HepG2 (cell line): Measurements from ENCODE around the gene CUL9. TPM values are rescaled to one million over a fixed set of nuclear protein-coding genes. Genes with fewer than 3 reads are reported as not detected.

Experiments used
- AHR ChIP-seq: IDR thresholded peaks from 2 replicates; pipeline ENCODE4 v1.6.1; 2018; ENCODE audit warnings: missing genetic modification reagents, missing compliant biosample characterization
- ATF7-NPFF ChIP-seq: sonication (generic); formaldehyde crosslinking; IDR thresholded peaks from 2 replicates; pipeline ENCODE4 v1.8.1; 2023; ENCODE audit warnings: mild to moderate bottlenecking, low read depth, missing genetic modification reagents, moderate library complexity
- BORCS8-MEF2B ChIP-seq: sonication (generic); formaldehyde crosslinking; IDR thresholded peaks from 2 replicates; pipeline ENCODE4 v1.8.0; 2022; ENCODE audit warnings: mild to moderate bottlenecking, missing genetic modification reagents
- HDAC1 ChIP-seq: sonication (generic); formaldehyde crosslinking; IDR thresholded peaks from 2 replicates; pipeline ENCODE4 v1.5.1; 2020; ENCODE audit warnings: mild to moderate bottlenecking, missing genetic modification reagents
- IKZF4 ChIP-seq: sonication (generic); formaldehyde crosslinking; IDR thresholded peaks from 2 replicates; pipeline ENCODE4 v1.5.1; 2020; ENCODE audit warnings: borderline replicate concordance, mild to moderate bottlenecking, low read depth, missing genetic modification reagents; ENCODE audit errors: not compliant biosample characterization
- MYNN ChIP-seq: sonication (generic); formaldehyde crosslinking; IDR thresholded peaks from 2 replicates; pipeline ENCODE4 v1.4.0; 2020; ENCODE audit warnings: mild to moderate bottlenecking, low read depth, missing genetic modification reagents
- PAWR ChIP-seq: sonication (generic); formaldehyde crosslinking; IDR thresholded peaks from 2 replicates; pipeline ENCODE4 v1.4.0; 2020; ENCODE audit warnings: missing genetic modification reagents, mild to moderate bottlenecking, borderline replicate concordance
- YY1 ChIP-seq: IDR thresholded peaks from 2 replicates; pipeline ENCODE4 v1.6.1; 2011; ENCODE audit warnings: low read length, low read depth, moderate library complexity, mild to moderate bottlenecking; ENCODE audit not compliant: insufficient read depth, insufficient replicate concordance
- ZNF12 ChIP-seq: sonication (generic); formaldehyde crosslinking; IDR thresholded peaks from 2 replicates; pipeline ENCODE4 v1.5.0; 2020; ENCODE audit warnings: missing genetic modification reagents
- ZNF251 ChIP-seq: sonication (generic); formaldehyde crosslinking; IDR thresholded peaks from 2 replicates; pipeline ENCODE4 v1.9.0; 2021; ENCODE audit warnings: mild to moderate bottlenecking, missing genetic modification reagents
- ZNF253 ChIP-seq: sonication (generic); formaldehyde crosslinking; IDR thresholded peaks from 2 replicates; pipeline ENCODE4 v1.8.0; 2022; ENCODE audit warnings: mild to moderate bottlenecking, missing genetic modification reagents, borderline replicate concordance
- ZNF292 ChIP-seq: sonication (generic); formaldehyde crosslinking; IDR thresholded peaks from 2 replicates; pipeline ENCODE4 v1.8.1; 2022; ENCODE audit warnings: mild to moderate bottlenecking, low read depth, missing genetic modification reagents, borderline replicate concordance
- ZNF615 ChIP-seq: sonication (generic); formaldehyde crosslinking; IDR thresholded peaks from 2 replicates; pipeline ENCODE4 v1.5.0; 2020; ENCODE audit warnings: mild to moderate bottlenecking, missing genetic modification reagents, borderline replicate concordance
- ZNF746 ChIP-seq: sonication (generic); formaldehyde crosslinking; IDR thresholded peaks from 2 replicates; pipeline ENCODE4 v1.8.0; 2022; ENCODE audit warnings: mild to moderate bottlenecking, missing genetic modification reagents
- polyA plus RNA-seq, 8 experiments: library from polyadenylated mRNA; depleted of rRNA in 3 of 8; stranded (reverse) in 7 of 8; unstranded in 1 of 8; fragments of >200 nt; fragmentation: Illumina TruSeq in 4 of 8; extraction: Trizol in 4 of 8; gene quantifications; 2 replicates each; pipeline versions ENCODE4 v1.2.1 to v1.2.3, GENCODE V29; 2011 to 2016; ENCODE audit warnings: low read depth in 4 of 8, missing spikeins in 1 of 8, mixed read lengths in 1 of 8; ENCODE audit not compliant: insufficient read depth in 1 of 8
- total RNA-seq, 5 experiments: library from RNA; depleted of rRNA; stranded (reverse); fragments of >200 nt; fragmentation: Illumina TruSeq; extraction: Trizol; gene quantifications; 2 replicates each; pipeline ENCODE4 v1.2.3, GENCODE V29; 2016; ENCODE audit warnings: low read depth in 1 of 5
- TF ChIP-seq, protein P1 (sequence below): sonication (generic); formaldehyde crosslinking; IDR thresholded peaks from 2 replicates; pipeline ENCODE4 v1.4.0; 2020; ENCODE audit warnings: missing genetic modification reagents, mild to moderate bottlenecking, borderline replicate concordance
- TF ChIP-seq, protein P2 (sequence below): sonication (generic); formaldehyde crosslinking; IDR thresholded peaks from 2 replicates; pipeline ENCODE4 v1.8.0; 2022; ENCODE audit warnings: mild to moderate bottlenecking, missing genetic modification reagents, borderline replicate concordance
- TF ChIP-seq, protein P3 (sequence below): sonication (generic); formaldehyde crosslinking; IDR thresholded peaks from 2 replicates; pipeline ENCODE4 v1.5.1; 2020; ENCODE audit warnings: mild to moderate bottlenecking, missing genetic modification reagents, moderate library complexity

CUL9 gene
- total and polyA plus RNA-seq, 2 of the 13 experiments (the other 11 are each of a cell fraction or from before 2014, with no cell fraction given), result 11.4 to 13.7 TPM

DNA sequence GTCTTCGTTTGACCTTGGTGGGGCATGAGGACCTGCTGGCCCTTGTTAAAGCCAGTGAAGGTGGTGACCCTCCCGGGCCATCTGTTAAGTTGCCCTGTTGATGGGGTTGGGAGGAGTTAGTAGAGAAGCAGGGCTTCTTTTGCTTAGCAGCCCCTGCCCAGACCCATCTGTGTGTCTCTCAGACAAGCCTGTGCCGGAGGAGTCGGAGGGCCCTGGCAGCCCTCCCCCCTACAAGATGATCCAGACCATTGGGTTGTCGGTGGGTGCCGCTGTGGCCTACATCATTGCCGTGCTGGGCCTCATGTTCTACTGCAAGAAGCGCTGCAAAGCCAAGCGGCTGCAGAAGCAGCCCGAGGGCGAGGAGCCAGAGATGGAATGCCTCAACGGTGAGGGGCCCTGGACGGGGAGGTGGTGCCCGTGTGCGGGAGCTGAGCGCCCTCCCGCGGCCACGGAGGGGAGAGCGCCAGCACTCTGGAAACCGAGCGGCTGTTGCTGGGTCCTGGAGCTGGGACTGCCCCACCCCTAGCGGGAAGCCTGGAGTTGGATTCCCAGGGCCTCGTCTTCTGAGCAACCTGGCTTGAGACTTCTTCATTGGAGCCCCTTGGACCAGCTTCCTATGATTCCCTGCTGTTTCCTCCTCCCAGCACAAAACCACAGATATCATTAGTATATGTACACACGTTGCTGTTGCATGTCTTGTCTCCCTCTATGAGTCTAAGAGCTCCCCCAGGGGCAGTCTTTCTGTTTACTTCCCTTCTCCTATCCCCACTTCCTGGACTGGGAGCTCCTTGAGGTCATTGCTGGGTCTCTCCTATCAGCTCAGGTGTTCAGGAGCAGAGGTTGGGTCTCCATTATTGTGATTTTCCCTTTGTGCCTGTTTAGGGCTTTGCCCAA lies 38.5 kb upstream of the CUL9 start (continued):
- TF ChIP-seq ZNF253 (CRISPR knock-in tag) (no peak), YY1 (peak; percentile 82), ZNF615 (CRISPR knock-in tag) (no peak), ATF7-NPFF (CRISPR knock-in tag) (peak; percentile 80; the same call in 1 of the 2 replicates), ZNF251 (CRISPR knock-in tag) (no peak), ZNF292 (peak; percentile 87), MYNN (CRISPR knock-in tag) (no peak), HDAC1 (peak; percentile 63; the same call in 1 of the 2 replicates), ZNF746 (CRISPR knock-in tag) (no peak), BORCS8-MEF2B (peak; percentile 77; the same call in 1 of the 2 replicates), PAWR (CRISPR knock-in tag) (no peak), AHR (CRISPR knock-in tag) (0 out of 2 replicates have a peak, but pooled peaks have one; percentile 64), IKZF4 (CRISPR knock-in tag) (no peak), ZNF12 (CRISPR knock-in tag) (no peak)
- TF ChIP-seq, protein P1, sequence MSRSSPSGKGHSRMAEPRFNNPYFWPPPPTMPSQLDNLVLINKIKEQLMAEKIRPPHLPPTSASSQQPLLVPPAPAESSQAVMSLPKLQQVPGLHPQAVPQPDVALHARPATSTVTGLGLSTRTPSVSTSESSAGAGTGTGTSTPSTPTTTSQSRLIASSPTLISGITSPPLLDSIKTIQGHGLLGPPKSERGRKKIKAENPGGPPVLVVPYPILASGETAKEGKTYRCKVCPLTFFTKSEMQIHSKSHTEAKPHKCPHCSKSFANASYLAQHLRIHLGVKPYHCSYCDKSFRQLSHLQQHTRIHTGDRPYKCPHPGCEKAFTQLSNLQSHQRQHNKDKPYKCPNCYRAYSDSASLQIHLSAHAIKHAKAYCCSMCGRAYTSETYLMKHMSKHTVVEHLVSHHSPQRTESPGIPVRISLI (CRISPR knock-in tag), result peak; percentile 89; the same call in 1 of the 2 replicates
- TF ChIP-seq, protein P2, sequence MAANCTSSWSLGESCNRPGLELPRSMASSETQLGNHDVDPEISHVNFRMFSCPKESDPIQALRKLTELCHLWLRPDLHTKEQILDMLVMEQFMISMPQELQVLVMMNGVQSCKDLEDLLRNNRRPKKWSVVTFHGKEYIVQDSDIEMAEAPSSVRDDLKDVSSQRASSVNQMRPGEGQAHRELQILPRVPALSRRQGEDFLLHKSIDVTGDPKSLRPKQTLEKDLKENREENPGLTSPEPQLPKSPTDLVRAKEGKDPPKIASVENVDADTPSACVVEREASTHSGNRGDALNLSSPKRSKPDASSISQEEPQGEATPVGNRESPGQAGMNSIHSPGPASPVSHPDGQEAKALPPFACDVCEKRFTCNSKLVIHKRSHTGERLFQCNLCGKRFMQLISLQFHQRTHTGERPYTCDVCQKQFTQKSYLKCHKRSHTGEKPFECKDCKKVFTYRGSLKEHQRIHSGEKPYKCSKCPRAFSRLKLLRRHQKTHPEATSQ (CRISPR knock-in tag), result no peak
- TF ChIP-seq, protein P3, sequence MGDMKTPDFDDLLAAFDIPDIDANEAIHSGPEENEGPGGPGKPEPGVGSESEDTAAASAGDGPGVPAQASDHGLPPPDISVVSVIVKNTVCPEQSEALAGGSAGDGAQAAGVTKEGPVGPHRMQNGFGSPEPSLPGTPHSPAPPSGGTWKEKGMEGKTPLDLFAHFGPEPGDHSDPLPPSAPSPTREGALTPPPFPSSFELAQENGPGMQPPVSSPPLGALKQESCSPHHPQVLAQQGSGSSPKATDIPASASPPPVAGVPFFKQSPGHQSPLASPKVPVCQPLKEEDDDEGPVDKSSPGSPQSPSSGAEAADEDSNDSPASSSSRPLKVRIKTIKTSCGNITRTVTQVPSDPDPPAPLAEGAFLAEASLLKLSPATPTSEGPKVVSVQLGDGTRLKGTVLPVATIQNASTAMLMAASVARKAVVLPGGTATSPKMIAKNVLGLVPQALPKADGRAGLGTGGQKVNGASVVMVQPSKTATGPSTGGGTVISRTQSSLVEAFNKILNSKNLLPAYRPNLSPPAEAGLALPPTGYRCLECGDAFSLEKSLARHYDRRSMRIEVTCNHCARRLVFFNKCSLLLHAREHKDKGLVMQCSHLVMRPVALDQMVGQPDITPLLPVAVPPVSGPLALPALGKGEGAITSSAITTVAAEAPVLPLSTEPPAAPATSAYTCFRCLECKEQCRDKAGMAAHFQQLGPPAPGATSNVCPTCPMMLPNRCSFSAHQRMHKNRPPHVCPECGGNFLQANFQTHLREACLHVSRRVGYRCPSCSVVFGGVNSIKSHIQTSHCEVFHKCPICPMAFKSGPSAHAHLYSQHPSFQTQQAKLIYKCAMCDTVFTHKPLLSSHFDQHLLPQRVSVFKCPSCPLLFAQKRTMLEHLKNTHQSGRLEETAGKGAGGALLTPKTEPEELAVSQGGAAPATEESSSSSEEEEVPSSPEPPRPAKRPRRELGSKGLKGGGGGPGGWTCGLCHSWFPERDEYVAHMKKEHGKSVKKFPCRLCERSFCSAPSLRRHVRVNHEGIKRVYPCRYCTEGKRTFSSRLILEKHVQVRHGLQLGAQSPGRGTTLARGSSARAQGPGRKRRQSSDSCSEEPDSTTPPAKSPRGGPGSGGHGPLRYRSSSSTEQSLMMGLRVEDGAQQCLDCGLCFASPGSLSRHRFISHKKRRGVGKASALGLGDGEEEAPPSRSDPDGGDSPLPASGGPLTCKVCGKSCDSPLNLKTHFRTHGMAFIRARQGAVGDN (CRISPR knock-in tag), result peak; percentile 89
